Measurements from ENCODE around the gene DCAF17.
A peak's percentile ranks its signal among the peaks of the same experiment; 100 is the strongest.

The DCAF17 gene

DNA sequence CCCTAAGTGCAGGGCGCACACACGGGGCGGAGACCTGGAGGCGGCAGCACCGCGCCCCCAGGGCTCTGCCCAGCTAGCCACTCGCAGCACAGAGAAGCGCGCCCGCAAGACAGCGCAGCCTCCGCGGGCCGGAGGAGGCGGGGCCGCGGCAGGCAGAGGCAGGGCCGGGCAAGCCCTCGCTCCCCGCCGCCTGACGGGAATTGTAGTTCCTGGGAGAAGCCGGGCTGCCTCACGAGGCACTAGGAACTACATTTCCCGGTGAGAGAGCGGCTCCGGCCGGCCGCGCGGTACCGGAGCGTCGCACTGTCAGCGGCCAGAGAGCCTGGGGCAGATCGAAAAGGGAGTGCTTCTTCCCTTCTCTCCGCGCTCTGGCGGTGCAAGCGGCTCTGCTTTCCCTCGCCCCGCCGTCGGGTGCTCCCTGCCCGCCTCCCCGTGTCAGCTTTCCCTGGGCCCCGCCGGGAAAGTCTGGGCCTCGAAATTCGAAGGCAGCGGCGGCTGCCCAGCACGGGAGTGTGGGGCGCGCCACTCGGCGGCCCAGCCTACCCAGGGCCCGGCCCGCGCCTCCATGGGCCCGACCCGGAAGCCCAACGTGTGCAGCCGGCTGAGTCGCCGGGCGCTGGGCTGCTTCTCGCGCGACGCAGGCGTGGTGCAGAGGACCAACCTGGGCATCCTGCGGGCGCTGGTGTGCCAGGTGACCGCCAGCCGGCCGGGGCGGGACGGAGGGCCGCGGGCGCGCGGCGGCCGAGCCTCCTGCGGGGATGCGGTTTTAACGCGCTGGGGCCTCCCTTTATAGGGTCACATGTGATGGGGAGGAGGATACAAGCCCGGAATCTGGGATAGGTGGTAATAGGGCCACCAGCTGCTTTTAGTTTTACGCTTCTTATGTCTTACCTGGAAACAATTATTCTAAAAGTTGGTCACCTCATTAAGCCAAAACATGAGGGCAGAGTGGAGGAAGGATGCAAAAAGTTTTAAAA lies at the start of gene DCAF17:
Gene DCAF17, plus strand, starts transcription at position 214 of the 977 bp plus-strand sequence. Its CDS starts 352 bp downstream, at position 566.
- peak; percentile 99 for DNase-seq

DNA sequence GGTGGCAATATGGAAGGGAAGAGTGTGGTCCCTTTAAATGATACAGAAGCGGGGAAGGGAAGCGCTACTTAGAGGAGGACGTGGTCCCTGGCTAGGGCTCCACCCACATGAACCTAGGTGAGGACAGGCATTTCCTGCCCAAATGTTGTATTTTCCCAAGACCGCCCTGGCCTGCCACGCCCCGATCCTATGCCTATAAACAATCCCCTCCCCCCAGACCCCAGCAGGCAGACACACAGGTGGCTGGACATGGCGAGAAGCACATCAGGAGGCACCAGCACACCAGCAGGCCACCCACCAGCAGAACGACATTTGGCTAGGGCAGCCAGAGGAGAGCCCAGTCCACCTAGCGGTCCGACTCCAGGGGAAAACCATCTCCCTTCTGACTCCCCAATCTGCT lies 47.4 kb upstream of the DCAF17 start:
- DNase-seq: no peak

DNA sequence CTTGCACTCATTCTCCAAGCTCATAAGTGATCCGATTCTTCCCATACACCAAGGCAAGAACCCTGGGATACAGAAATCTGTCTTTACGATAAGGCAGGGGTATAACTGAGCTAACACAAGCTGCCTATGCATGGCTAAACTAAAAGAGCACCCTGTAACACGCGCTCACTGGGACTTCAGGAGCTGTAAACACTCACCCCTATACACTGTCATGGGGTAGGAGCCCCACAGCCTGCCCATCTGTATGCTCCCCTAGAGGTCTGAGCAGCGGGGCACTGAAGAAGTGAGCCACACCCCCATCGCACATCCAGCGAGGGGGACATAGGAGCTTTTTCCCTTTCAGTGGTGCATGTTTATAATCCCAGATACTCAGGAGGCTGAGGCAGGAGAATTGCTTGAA lies 47.0 kb upstream of the DCAF17 start:
- no peak for DNase-seq

DNA sequence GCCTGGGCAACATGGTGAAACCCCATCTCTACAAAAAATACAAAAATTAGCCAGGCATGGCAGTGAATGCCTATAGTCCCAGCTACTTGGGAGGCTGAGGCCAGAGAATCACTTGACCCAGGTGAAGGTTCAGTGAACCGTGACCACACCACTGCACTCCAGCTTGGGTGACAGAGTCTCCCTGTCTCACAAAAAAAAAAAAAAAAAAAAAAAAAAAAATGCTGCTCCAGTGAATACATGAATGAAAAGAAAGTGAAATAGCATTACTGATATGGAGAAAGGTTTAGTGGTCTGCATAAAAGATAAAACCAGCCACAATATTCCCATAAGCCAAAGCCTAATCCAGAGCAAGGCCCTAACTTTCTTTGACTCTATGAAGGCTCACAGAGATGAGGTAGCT lies 44.7 kb upstream of the DCAF17 start:
- no peak for DNase-seq

- DNase-seq: no peak
Observed at GRCh38 chr2:171389780-171390179, 44.2 kb upstream of the DCAF17 start.

DNA sequence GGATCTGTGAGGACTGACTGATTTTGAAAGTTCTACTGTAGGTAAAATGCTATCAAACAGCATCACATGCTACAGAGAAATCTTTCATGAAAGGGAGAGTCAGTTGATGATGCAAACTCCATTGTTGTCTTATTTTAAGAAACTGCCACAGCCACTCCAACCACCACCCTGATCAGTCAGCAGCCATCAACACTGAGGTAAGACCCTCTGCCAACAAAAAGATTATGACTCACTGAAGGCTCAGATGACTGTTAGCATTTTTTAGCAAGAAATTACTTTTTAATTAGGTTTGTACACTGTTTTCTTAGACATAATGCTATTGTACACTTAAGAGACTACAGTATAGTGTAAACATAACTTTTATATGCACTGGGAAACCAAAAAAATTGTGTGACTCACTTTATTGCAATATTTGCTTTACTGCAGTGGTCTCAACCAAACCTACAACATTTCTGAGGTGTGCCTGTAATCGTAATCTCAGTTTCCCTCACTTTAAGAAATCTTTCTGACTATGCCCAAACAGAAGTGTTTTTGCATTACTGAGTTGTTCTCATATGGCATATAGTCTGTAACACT lies 43.0 kb upstream of the DCAF17 start:
- no peak for DNase-seq

DNA sequence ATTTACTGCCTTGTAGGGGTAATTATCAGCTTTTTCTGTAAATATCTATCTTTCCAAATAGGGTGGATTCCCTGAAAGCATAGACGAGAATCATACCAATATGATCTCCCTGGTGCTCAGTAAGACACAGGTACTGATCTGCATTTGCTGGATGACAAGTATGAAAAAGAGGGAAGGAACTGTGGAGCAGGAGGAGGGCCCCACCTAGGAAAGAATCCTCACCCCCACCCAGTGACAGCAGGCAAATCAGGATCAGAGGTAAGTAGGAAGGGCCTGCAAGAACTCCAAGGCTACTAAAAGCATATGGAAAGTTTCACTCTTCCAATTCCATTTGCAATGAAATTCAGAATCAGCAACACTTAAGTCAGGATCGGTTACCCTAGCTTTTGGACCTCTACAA lies 42.5 kb upstream of the DCAF17 start:
- DNase-seq: no peak

DNA sequence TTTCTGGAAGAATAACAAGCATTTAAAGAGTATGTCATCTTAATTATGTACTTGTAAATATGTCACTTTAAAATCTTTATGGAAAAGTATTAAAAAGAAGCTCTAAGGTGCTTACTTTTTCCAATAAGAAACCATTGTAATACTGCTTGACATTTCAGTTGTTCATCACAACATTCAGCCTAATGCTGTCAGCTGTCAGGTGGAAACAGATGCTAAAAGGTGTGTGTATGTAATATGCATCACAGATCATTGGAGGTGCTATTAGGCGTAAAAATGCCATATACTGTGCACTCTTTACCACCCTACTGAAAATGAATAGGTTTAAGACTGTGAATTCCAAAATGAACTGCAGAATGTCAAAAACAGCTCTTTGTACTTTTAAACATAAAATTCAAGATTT lies 40.5 kb upstream of the DCAF17 start:
- DNase-seq: no peak

- DNase-seq: no peak
Observed at GRCh38 chr2:171394164-171394740, 39.8 kb upstream of the DCAF17 start.

DNA sequence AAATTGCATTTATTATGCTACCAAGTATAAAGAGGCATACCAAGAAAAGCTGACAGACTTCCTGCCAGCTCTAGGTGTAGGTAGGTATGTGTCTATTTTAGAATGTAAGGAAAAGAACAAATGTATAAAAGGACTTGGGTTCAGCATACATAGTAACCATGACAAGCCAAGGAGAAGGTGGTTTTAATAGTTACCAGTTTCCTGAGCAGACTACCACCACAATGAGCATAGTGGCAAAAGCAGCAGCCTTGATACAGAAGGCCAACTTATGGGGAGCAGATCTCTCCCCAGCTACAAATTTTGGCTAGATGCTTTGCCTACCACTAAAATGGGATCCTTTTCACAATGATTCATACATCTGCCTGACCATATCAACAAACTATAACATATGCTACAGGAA lies 34.7 kb upstream of the DCAF17 start:
- no peak for DNase-seq

GRCh38 chr2:171400395-171400794 lies 33.6 kb upstream of the DCAF17 start:
- no peak for DNase-seq

DNA sequence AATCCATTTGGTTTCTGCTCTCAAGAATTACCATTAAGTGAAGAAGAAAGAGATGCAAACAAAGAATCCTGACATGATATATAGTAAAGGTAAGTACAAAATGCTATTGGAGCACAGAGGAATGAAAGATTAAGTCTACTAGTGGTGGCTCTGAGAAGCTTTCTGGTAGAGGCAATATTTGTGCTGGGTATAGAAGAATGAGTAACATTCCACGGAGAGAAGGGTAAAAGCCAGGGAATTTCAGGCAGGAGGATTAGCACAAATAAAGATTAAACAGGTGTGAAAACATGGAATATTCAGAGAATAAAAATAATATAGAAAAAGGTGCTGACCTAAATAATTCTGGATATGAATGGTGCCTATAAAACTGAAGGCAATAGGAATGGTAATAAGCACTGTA lies 32.1 kb upstream of the DCAF17 start:
- no peak for DNase-seq

DNA sequence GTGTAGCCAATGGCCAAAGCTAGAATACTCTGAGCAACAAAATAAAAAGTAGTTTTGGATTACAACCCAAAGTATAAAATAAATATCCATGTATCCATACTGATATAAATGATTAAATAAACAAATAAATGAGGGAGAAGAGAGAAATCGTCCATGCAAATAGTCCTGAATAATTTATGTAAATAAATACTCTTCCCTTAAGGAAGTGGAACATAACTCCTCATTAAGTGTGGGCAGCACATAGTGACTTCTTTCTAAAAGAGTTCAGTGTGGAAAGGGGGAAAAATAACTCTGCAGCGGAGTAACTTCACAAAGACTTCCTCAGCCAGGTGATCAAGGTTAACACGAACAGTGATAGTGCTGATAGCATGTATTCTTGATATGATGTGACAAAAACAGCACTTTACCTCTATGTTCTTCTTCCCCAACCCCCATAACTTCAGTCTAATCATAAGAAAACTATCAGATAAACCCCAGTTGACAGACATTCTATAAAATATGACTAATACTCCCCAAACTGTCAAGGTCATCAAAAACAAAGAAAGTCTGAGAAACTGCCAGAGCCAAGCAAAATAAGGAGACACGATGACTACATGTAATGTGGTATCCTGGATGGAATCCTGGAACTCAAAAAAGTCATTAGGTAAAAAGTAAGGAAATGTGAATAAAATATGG lies 31.0 kb upstream of the DCAF17 start:
- DNase-seq: no peak

- DNase-seq: no peak
Observed at GRCh38 chr2:171404261-171404660, 29.8 kb upstream of the DCAF17 start.

DNA sequence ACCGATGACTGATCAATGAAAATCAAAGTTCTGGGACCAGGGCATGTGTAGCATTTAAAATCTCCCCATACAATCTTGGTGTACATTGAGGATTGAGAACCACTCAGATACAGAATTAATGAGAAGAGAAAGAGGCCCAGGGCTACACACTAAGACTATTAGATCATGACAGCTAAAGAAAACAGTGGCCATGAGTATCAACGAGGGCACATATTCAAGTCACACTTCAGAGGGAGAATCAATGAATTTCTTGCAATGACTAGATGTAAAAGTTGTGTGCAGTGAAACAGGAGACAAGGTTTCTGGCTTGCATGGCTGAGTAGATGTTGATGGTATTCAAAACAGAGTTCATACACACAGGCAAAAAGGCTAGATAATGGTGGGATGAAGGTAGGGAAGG lies 29.3 kb upstream of the DCAF17 start:
- DNase-seq: no peak

GRCh38 chr2:171405546-171405945 lies 28.5 kb upstream of the DCAF17 start:
- no peak for DNase-seq

DNA sequence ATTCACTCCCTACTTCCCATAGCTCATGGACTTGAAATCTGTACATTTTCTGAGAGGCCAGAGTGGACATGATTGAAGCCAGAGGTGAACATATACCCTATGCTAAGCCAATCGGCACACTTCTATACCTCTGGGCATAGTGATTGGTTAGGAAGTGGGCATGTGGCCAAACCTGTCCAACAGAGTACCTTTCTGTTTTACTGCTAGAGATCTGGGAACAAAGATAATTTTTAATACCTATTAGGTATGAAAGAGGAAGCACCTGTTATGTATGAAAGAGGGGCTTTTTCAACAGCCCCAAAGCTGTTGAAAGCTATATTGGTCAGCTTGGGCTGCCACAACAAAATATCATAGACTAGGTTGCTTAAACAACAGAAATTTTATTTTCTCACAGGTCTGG lies 28.0 kb upstream of the DCAF17 start:
- DNase-seq: no peak

- DNase-seq: no peak
Observed at GRCh38 chr2:171407030-171407675, 26.9 kb upstream of the DCAF17 start.

GRCh38 chr2:171407676-171408044 lies 26.4 kb upstream of the DCAF17 start:
- DNase-seq: no peak

GRCh38 chr2:171409436-171409971 lies 24.5 kb upstream of the DCAF17 start:
- no peak for DNase-seq

GRCh38 chr2:171410101-171410500 lies 23.9 kb upstream of the DCAF17 start:
- no peak for DNase-seq

GRCh38 chr2:171410624-171411023 lies 23.4 kb upstream of the DCAF17 start:
- no peak for DNase-seq

GRCh38 chr2:171411214-171411613 lies 22.8 kb upstream of the DCAF17 start:
- DNase-seq: no peak

Data from NCI-H510A (cell line).